Smooth muscle cell of the brain vasculature (primary cell): Measurements from ENCODE around the gene RING1.

Source experiments
- DNase-seq: peaks from one replicate; pipeline ENCODE4 v3.0.0-alpha.2; 2012; ENCODE audit warnings: low read depth, low spot score

Gene RING1

GRCh38 chr6:33192105-33192646 lies 16.1 kb upstream of the RING1 start, which contains the start of gene COL11A2:
COL11A2 (minus strand) TSS chr6:33192467; CDS start chr6:33192240, 227 bp downstream.
- DNase-seq = no peak

- no peak for DNase-seq
Observed at GRCh38 chr6:33192671-33193602, 15.4 kb upstream of the RING1 start.

- no peak for DNase-seq
Observed at GRCh38 chr6:33193619-33194018, 14.7 kb upstream of the RING1 start.

- no peak for DNase-seq
Observed at GRCh38 chr6:33194431-33194979, 13.8 kb upstream of the RING1 start.

- no peak for DNase-seq
Observed at GRCh38 chr6:33195304-33196165, 12.8 kb upstream of the RING1 start.

- no peak for DNase-seq
Observed at GRCh38 chr6:33197431-33198048, 10.8 kb upstream of the RING1 start.

- no peak for DNase-seq
Observed at GRCh38 chr6:33198159-33198852, 10.0 kb upstream of the RING1 start.

GRCh38 chr6:33198853-33199436 lies 9.4 kb upstream of the RING1 start:
- no peak for DNase-seq

- no peak for DNase-seq
Observed at GRCh38 chr6:33199687-33200218, 8.5 kb upstream of the RING1 start.

GRCh38 chr6:33200219-33201146 lies 7.8 kb upstream of the RING1 start, which contains the start of the genes RXRB and SLC39A7:
RXRB (minus strand) TSS chr6:33200665; CDS start chr6:33200476, 189 bp downstream.
SLC39A7 (plus strand) TSS chr6:33200867; CDS start chr6:33201246, 379 bp downstream.
- peak; percentile 100 for DNase-seq

GRCh38 chr6:33201147-33201545 lies 7.2 kb upstream of the RING1 start:
- DNase-seq = no peak

GRCh38 chr6:33201935-33202334 lies 6.4 kb upstream of the RING1 start:
- DNase-seq = no peak

GRCh38 chr6:33202799-33203198 lies 5.5 kb upstream of the RING1 start:
- no peak for DNase-seq

- DNase-seq = no peak
Observed at GRCh38 chr6:33203443-33204164, 4.7 kb upstream of the RING1 start.

GRCh38 chr6:33204165-33204414 lies 4.2 kb upstream of the RING1 start:
- DNase-seq = no peak

- DNase-seq = peak; percentile 77
Observed at GRCh38 chr6:33204415-33205190, 3.7 kb upstream of the RING1 start, which contains the start of gene HSD17B8. HSD17B8 (plus strand) TSS chr6:33204655; CDS start chr6:33204669, 14 bp downstream.
